PFSK-1 (cell line): ENCODE measurements around the gene TRIM29.

Experiments used
- FOXP2 ChIP-seq: optimal IDR thresholded peaks from 2 replicates; pipeline ENCODE3; 2011; ENCODE audit warnings: borderline replicate concordance, control low read depth, inconsistent platforms; ENCODE audit not compliant: insufficient read depth; ENCODE audit errors: extremely low read length, extremely low read depth
- POLR2AphosphoS5 ChIP-seq: IDR thresholded peaks from 2 replicates; pipeline ENCODE4 v1.6.1; 2012; ENCODE audit warnings: low read depth, mild to moderate bottlenecking, control low read depth, low read length, moderate library complexity
- SIN3A ChIP-seq: IDR thresholded peaks from 2 replicates; pipeline ENCODE4 v1.6.1; 2012; ENCODE audit warnings: mild to moderate bottlenecking, low read length, moderate library complexity, borderline replicate concordance; ENCODE audit not compliant: insufficient read depth
- TAF1 ChIP-seq: IDR thresholded peaks from 2 replicates; pipeline ENCODE4 v1.6.1; 2012; ENCODE audit warnings: low read length, control low read depth, borderline replicate concordance; ENCODE audit not compliant: insufficient read depth
- TF ChIP-seq, protein P1 (sequence below), 2 experiments: IDR thresholded peaks; 2 replicates each; pipeline versions ENCODE4 v1.6.1 to v1.8.0; 2011 to 2012; ENCODE audit warnings: low read depth in 2 of 2, low read length in 2 of 2, control low read depth in 1 of 2, inconsistent platforms in 1 of 2, mild to moderate bottlenecking in 1 of 2, moderate library complexity in 1 of 2; ENCODE audit not compliant: insufficient read depth in 1 of 2

The TRIM29 gene

DNA sequence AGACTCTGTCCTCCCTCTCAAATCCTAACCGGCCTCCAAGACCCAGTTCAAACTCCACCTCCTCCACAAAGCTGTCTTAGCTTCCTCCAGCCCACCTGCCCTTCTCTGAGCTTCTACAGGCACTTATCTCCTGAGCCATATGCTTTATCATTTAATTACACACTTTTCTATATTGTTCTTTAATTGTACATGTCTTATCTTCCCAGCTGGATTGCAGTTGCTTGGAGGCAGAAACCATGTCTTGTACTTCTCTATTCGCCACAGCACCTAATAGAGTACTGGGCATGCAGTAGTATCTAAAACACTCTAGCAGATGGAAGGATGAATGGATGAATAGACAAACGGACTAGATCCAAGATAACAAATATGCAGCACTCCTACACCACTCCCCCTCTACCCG lies 11.3 kb downstream of the TRIM29 start:
- no peak for TF ChIP-seq TAF1
- TF ChIP-seq, protein P1, sequence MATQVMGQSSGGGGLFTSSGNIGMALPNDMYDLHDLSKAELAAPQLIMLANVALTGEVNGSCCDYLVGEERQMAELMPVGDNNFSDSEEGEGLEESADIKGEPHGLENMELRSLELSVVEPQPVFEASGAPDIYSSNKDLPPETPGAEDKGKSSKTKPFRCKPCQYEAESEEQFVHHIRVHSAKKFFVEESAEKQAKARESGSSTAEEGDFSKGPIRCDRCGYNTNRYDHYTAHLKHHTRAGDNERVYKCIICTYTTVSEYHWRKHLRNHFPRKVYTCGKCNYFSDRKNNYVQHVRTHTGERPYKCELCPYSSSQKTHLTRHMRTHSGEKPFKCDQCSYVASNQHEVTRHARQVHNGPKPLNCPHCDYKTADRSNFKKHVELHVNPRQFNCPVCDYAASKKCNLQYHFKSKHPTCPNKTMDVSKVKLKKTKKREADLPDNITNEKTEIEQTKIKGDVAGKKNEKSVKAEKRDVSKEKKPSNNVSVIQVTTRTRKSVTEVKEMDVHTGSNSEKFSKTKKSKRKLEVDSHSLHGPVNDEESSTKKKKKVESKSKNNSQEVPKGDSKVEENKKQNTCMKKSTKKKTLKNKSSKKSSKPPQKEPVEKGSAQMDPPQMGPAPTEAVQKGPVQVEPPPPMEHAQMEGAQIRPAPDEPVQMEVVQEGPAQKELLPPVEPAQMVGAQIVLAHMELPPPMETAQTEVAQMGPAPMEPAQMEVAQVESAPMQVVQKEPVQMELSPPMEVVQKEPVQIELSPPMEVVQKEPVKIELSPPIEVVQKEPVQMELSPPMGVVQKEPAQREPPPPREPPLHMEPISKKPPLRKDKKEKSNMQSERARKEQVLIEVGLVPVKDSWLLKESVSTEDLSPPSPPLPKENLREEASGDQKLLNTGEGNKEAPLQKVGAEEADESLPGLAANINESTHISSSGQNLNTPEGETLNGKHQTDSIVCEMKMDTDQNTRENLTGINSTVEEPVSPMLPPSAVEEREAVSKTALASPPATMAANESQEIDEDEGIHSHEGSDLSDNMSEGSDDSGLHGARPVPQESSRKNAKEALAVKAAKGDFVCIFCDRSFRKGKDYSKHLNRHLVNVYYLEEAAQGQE (IDR thresholded peaks at IDR 0.05; ENCODE audit: insufficient read depth in 1 of 2, low read depth in 2 of 2, low read length in 2 of 2) = no peak
- TF ChIP-seq FOXP2 = no peak
- TF ChIP-seq POLR2AphosphoS5 = no peak
- TF ChIP-seq SIN3A = no peak

GRCh38 chr11:120125509-120125908 lies 12.4 kb downstream of the TRIM29 start:
- TF ChIP-seq SIN3A (no peak), POLR2AphosphoS5 (no peak), FOXP2 (no peak), TAF1 (no peak)
- TF ChIP-seq, protein P1 (IDR thresholded peaks at IDR 0.05; ENCODE audit: insufficient read depth in 1 of 2, low read depth in 2 of 2, low read length in 2 of 2) = no peak

DNA sequence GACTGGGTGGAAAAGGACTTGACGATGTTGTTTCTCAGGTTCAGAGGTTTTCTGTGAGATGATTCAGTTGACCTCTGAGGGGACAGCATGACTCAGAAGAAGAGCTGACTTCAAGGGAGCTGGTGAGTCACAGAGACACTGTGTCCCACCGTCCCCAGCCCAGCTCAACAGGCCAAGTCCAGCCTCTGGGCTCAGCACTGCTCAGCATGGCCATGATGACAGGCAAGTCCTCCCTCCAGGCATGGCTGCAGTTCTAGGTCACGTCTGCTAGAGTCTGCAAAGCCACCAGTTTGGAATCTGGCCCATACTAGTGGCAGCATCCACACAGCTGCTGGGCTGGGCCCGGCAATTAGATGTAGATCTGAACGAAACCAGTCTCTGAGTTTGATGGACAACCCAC lies 12.9 kb downstream of the TRIM29 start:
- TF ChIP-seq, protein P1 (IDR thresholded peaks at IDR 0.05; ENCODE audit: insufficient read depth in 1 of 2, low read depth in 2 of 2, low read length in 2 of 2) = no peak
- no peak for TF ChIP-seq POLR2AphosphoS5
- no peak for TF ChIP-seq SIN3A
- TF ChIP-seq TAF1 = no peak
- no peak for TF ChIP-seq FOXP2

DNA sequence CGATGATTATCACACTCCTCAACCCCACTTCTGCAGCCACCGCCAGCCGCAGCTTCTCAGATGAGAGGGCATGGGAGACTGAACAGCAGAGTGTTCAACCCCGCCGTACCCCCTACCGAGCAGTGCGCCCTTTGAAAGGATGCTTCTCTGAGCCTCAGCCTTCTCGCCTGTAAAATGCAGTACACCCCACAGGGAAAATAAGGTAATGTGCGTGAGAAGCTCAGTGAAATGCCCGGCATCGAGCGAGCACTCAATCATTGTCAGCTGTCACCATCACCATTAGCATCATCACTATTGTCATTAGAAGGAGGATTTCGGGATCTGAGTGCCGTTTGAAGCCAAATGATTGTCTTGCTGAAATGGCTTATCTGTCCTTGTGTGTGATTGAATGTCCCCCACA lies 13.6 kb downstream of the TRIM29 start:
- TF ChIP-seq FOXP2 (no peak), SIN3A (no peak), TAF1 (no peak), POLR2AphosphoS5 (no peak)
- TF ChIP-seq, protein P1 (IDR thresholded peaks at IDR 0.05; ENCODE audit: insufficient read depth in 1 of 2, low read depth in 2 of 2, low read length in 2 of 2) = no peak

DNA sequence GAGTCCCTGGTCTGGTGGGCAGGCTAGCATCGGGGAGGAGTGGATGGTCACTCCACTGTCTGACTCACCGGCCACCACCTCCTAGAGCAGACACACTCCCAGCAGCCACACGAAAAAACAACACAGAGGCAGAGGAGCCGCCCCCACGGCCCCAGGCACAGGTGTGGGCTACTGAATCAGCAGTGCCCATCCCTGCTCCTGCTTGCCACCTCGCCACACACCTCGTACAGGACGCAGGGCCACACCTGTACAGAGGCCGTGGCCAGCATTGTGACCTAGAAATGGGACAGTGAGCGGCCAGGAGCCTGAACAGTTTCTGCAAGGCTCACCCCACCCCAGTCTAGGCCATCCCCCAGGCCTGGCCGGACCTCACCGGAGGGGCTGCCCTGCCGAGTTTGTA lies 14.0 kb downstream of the TRIM29 start:
- TF ChIP-seq TAF1 = no peak
- no peak for TF ChIP-seq SIN3A
- TF ChIP-seq FOXP2 = no peak
- TF ChIP-seq POLR2AphosphoS5 = no peak
- TF ChIP-seq, protein P1 (IDR thresholded peaks at IDR 0.05; ENCODE audit: insufficient read depth in 1 of 2, low read depth in 2 of 2, low read length in 2 of 2) = no peak
